Naive B cell (primary cell): Measurements from ENCODE around the gene PRKCA. TPM values are rescaled to one million over a fixed set of nuclear protein-coding genes. Genes with fewer than 3 reads are reported as not detected.
A peak's percentile ranks its signal among the peaks of the same experiment; 100 is the strongest.
"Not testable (repeated sequence)": the region's sequence is repeated elsewhere in the genome, so short reads cannot be mapped to it uniquely, and the experiment has no call there.

ENCODE experiments used
- ATAC-seq, 2 donors: fragments of 150-1000 bp; cut with Tn5 transposase; 2 replicates each; pipeline ENCODE4 v1.10.0; 2021; ENCODE audit warnings: low read depth in 2 of 2, mild to moderate bottlenecking in 2 of 2, moderate library complexity in 2 of 2
- DNase-seq: peaks from one replicate; pipeline ENCODE4 v3.0.0; 2022
- H3K27ac Mint-ChIP-seq, 6 donors: one replicate each; pipeline ENCODE4 v1.8.0; 2020 to 2022; ENCODE audit warnings: mild to moderate bottlenecking in 6 of 6, mixed read lengths in 6 of 6, moderate library complexity in 5 of 6, inconsistent platforms in 2 of 6
- H3K27me3 Mint-ChIP-seq, 3 donors: one replicate each; pipeline ENCODE4 v1.8.0; 2021 to 2022; ENCODE audit warnings: mixed read lengths in 3 of 3, mild to moderate bottlenecking in 1 of 3
- H3K36me3 Mint-ChIP-seq, 2 donors: one replicate each; pipeline ENCODE4 v1.8.0; 2020 to 2022; ENCODE audit warnings: mixed read lengths in 2 of 2, inconsistent platforms in 1 of 2, mild to moderate bottlenecking in 1 of 2
- H3K4me1 Mint-ChIP-seq, 3 donors: one replicate each; pipeline ENCODE4 v1.8.0; 2020 to 2022; ENCODE audit warnings: mixed read lengths in 3 of 3, inconsistent platforms in 1 of 3, mild to moderate bottlenecking in 1 of 3, moderate library complexity in 1 of 3
- H3K4me3 Mint-ChIP-seq, 8 donors: one replicate each; pipeline ENCODE4 v1.8.0; 2020 to 2022; ENCODE audit warnings: mild to moderate bottlenecking in 8 of 8, mixed read lengths in 8 of 8, moderate library complexity in 8 of 8, inconsistent platforms in 2 of 8
- H3K9me3 Mint-ChIP-seq, 7 donors: one replicate each; pipeline ENCODE4 v1.8.0; 2020 to 2022; ENCODE audit warnings: mixed read lengths in 7 of 7, mild to moderate bottlenecking in 5 of 7, inconsistent platforms in 2 of 7, moderate library complexity in 1 of 7
- polyA plus RNA-seq, 6 donors: library from polyadenylated mRNA; unstranded; fragments of 300-500 nt; fragmentation: Illumina TruSeq; gene quantifications; one replicate each; pipeline ENCODE4 v1.2.3, GENCODE V29; 2021; ENCODE audit warnings: low read depth in 6 of 6

PRKCA gene
- polyA plus RNA-seq, 6 donors from 2014 or later, result 0.03 to 0.06 TPM; not detected in 4

DNA sequence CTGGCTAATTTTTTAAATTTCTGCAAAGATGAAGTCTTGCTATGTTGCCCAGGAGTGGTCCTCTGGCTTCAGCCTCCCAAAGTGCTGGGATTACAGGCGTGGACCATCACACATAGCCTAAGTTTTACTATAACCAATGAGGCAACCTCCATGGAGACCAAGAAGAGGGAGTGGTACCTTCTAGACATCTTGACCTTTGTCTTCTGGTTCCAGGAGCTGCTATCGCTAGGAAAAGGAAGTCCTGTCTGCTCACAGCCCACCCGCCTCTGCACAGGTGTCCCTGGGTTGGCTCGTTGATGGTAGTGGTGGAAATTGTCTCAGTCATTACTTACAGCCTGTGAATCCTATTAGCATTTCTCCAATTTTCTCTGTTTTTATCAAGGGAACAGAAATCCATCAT, 169.7 kb downstream of the PRKCA start:
- Mint-ChIP-seq H3K4me3 (no peak overlapping the region), H3K36me3 (no peaks in the 10 kb centered on the region), H3K4me1 (peaks cover 8 to 12% (median 9%) of the 10 kb centered on the region in 3 donors), H3K9me3 (no peaks in the 10 kb centered on the region), H3K27ac (no peak overlapping the region), H3K27me3 (peaks cover 0 to 9% (median under 1%) of the 10 kb centered on the region in 3 donors)
- DNase-seq (no peak), ATAC-seq (no peak)

DNA sequence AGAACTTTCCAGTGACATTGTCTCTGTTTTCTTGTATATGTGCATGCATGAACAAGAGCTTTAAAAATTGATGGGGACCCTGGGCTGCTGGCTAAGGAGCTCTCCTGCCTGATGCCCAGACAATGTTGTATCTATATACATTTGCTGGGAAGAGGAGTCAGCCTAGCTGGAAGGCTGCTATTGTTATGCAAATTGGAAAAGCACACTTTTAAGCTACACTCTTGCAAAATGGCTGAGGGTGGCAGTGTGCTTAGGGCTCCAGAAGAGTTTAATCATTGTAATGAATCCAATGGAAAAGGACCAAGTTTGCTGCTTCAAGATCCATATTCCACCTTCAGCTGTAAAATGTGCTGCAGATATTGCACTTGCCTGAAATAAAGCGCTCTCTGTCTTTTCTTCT, 171.8 kb downstream of the PRKCA start:
- Mint-ChIP-seq H3K27me3 (peaks cover 0 to 9% (median 6%) of the 10 kb centered on the region in 3 donors), H3K9me3 (peaks cover 0 to 7% (median 0%) of the 10 kb centered on the region in 7 donors), H3K36me3 (no peaks in the 10 kb centered on the region), H3K27ac (peak overlapping the region in 1 of 6 donors; percentile 33), H3K4me1 (peaks cover 0 to under 1% (median 0%) of the 10 kb centered on the region in 3 donors), H3K4me3 (peak overlapping the region in 1 of 8 donors; percentile 12)
- ATAC-seq (no peak), DNase-seq (no peak)

DNA sequence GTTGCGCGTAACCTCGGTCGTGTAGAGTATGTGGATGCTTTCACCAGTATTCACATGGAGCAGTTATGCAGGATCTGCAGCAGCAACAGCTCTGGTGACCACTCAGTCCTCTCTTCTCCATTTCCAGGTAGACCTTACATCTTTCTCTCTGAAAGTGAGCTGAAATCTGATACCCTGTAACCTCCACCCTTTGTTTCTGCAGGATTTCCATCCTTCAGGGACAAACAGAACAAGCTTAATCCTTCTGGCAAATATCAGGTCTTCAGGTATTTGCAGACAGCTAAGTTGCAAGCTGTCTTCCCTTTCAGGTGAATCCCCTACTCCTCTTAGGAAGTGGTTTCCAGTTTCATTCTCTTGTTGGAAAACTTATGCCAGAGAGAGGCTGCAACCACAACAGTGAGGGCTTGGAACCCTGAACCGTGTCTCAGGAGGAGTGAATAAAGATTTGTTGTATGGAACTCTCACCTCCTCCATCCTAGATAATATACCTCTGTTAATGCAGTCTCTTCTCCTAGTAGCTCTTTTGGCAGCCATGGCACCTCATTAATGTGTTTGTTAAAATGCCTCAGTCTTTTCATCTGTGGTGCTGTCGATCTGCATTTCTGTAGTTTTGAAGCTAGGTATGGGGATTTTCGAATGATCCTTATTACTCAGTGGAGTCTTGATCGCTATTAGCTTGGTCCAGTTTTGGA, 172.5 kb downstream of the PRKCA start:
- DNase-seq (no peak), ATAC-seq (no peak)
- Mint-ChIP-seq H3K9me3 (peaks cover 0 to 12% (median 3%) of the 10 kb centered on the region in 7 donors), H3K36me3 (no peaks in the 10 kb centered on the region), H3K4me3 (no peak overlapping the region), H3K27ac (no peak overlapping the region), H3K27me3 (peaks cover 0 to 9% (median 6%) of the 10 kb centered on the region in 3 donors), H3K4me1 (no peaks in the 10 kb centered on the region)

DNA sequence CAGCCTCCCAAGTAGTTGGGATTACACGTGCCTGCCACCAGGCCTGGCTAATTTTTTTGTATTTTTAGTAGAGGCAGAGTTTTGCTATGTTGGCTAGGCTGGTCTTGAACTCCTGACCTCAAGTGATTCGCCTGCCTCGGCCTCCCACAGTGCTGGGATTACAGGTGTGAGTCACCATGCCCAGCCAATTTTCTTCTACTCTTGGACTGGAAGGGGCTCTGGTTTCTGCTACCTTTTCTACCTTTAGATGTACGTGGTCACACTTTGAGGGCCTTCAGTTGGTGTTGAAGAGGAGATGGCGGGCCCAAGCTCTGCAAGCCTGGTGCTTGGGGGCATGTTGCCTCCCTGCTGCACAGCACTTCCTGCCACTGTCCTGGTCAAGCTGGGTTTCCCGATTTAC, 173.6 kb downstream of the PRKCA start:
- peaks cover 0 to 12% (median 3%) of the 10 kb centered on the region in 7 donors for H3K9me3 Mint-ChIP-seq
- H3K27me3 Mint-ChIP-seq, result peaks cover 0 to 9% (median 6%) of the 10 kb centered on the region in 3 donors
- no peaks in the 10 kb centered on the region for H3K36me3 Mint-ChIP-seq
- H3K27ac Mint-ChIP-seq, result no peak overlapping the region
- no peak overlapping the region for H3K4me3 Mint-ChIP-seq
- ATAC-seq (no peak), DNase-seq (no peak)
- no peaks in the 10 kb centered on the region for H3K4me1 Mint-ChIP-seq

DNA sequence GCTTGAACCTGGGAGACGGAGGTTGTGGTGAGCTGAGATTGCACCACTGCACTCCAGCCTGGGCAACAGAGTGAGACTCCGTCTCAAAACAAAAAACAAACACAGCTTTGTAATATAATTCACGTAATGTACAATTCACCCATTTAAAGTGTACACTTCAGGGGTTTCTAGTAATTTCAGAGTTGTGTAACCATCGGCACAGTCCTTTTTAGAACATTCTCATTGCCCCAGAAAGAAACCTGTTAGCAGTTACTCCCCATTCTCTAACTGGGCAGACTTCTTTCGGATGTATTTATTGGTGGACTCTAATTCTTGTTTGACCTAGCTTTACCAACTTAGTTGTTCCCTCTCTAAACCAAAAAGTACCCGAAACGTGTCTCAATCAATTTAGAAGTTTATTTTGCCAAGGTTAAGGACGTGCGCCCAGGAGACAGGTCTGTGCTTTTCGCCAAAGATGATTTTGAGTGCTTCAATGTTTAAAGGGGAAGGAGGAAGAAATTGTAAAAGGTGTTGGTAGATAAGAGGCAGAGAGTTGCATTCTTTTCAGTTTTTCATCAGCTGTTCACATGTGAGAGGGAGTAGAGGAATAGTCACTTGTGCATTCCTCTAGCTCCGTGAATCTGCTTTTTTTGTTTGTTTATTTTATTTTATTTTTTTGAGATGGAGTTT, 175.3 kb downstream of the PRKCA start:
- DNase-seq, result no peak
- peaks cover 0 to 9% (median 6%) of the 10 kb centered on the region in 3 donors for H3K27me3 Mint-ChIP-seq
- peaks cover 0 to 12% (median 3%) of the 10 kb centered on the region in 7 donors for H3K9me3 Mint-ChIP-seq
- no peaks in the 10 kb centered on the region for H3K36me3 Mint-ChIP-seq
- H3K4me3 Mint-ChIP-seq, result no peak overlapping the region
- H3K4me1 Mint-ChIP-seq, result no peaks in the 10 kb centered on the region
- no peak for ATAC-seq
- H3K27ac Mint-ChIP-seq, result no peak overlapping the region

DNA sequence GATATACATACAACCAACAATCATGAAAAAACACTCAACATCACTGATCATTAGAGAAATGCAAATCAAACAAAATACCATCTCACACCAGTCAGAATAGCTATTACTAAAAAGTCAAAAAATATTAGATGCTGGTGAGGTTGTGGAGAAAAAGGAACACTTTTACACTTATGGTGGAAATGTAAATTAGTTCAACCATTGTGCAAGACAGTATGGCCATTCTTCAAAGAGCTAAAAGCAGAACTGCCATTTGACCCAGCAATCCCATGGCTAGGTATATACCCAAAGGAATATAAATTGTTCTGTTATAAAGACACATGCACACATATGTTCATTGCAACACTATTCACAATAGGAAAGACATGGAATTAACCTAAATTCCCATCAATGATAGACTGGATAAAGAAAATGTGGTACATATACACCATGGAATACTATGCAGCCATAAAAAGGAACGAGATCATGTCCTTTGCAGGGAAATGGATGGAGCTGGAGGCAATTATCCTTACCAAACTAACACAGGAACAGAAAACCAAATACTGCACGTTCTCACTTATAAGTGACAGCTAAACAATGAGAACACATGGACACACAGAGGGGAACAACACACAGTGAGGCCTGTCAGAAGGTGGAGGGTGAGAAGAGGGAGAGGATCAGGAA, 176.9 kb downstream of the PRKCA start:
- H3K27me3 Mint-ChIP-seq, H3K27ac Mint-ChIP-seq, ATAC-seq, H3K4me1 Mint-ChIP-seq, H3K36me3 Mint-ChIP-seq, DNase-seq, H3K4me3 Mint-ChIP-seq: not testable (repeated sequence)
- peaks cover 0 to 12% (median 3%) of the 10 kb centered on the region in 7 donors for H3K9me3 Mint-ChIP-seq

DNA sequence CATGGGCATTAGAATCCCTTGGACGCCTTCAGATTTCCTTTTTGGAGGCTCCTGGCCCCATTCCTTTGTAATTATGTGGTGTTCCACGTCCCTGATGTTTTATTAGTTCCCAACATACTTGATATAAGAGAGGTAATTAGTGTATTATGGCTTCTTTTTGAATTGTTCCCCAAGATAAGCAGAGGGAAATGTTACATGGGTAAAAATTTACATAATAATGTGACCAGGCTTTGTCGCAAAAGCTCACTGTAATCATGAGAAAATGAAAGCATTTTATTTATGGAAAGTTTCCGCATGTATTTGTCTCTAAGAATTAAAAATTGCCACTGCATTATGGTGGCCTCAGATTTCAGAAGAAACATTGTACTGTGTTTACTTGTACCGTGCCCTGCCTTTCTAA, 177.8 kb downstream of the PRKCA start:
- Mint-ChIP-seq H3K27me3 (peaks cover 0 to 6% (median 0%) of the 10 kb centered on the region in 3 donors), H3K4me3 (no peak overlapping the region), H3K36me3 (no peaks in the 10 kb centered on the region), H3K27ac (no peak overlapping the region), H3K9me3 (peaks cover 0 to 12% (median 3%) of the 10 kb centered on the region in 7 donors), H3K4me1 (no peaks in the 10 kb centered on the region)
- no peak for DNase-seq
- no peak for ATAC-seq

DNA sequence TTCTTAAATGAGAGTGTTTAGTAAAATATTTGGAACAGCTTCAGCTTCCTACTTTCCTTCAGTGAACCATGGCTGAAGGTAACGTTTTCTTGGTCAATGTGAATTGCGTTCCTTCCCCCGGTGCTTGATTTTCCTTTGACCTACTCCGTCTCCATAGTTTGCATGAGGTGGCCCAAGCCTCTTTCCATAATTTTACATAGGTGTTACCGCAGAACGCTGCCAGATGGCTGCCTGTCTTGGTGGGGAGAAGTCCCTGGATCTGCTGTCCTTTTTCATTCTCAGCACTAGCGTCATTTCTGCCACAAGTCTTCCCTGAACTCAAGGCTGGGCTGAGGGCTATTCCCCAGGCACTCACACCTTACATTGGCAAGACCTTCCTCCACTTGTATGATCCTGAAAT, 178.4 kb downstream of the PRKCA start:
- Mint-ChIP-seq H3K4me3 (no peak overlapping the region), H3K9me3 (peaks cover 0 to 12% (median 3%) of the 10 kb centered on the region in 7 donors), H3K27me3 (peaks cover 0 to 6% (median 0%) of the 10 kb centered on the region in 3 donors), H3K36me3 (no peaks in the 10 kb centered on the region), H3K27ac (peak overlapping the region in 1 of 6 donors; percentile 29), H3K4me1 (no peaks in the 10 kb centered on the region)
- DNase-seq, result no peak
- no peak for ATAC-seq

DNA sequence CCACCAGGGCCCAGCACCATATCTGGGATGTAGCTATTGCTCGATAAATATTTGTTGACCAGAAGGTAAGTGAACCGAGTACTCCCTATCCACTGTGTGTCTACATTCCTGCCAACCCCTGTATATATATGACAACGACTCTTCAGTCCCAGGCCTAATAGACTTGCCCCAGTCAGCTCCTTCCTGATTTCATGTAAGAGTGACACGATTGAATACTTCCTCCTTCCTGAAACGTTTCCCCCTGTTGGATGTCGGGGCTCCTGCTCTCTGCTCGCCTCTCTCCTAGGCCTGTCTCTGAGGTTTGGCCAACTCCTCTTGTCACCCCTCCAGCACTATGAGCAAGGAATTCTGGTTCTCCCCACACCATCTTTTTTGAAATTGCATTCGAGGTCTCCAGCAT, 178.9 kb downstream of the PRKCA start:
- Mint-ChIP-seq H3K36me3 (no peaks in the 10 kb centered on the region), H3K27ac (no peak overlapping the region), H3K4me3 (no peak overlapping the region), H3K27me3 (peaks cover 0 to 6% (median 0%) of the 10 kb centered on the region in 3 donors), H3K9me3 (peaks cover 0 to 12% (median 3%) of the 10 kb centered on the region in 7 donors), H3K4me1 (no peaks in the 10 kb centered on the region)
- ATAC-seq, result no peak
- no peak for DNase-seq

DNA sequence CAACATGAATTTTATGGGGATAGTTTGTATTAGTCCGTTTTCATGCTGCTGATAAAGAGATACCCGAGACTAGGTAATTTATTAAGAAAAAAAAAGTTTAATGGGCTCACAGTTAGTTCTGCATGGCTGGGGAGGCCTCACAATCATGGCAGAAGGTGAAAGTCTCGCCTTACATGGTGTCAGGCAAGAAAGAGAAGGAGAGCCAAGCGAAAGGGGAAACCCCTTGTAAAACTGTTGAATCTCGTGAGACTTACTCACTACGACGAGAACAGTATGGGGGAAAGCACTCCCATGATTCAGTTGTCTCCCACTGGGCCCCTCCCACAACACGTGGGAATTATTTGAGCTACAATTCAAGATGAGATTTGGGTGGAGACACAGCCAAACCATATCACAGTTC, 181.5 kb downstream of the PRKCA start:
- peaks cover 0 to 15% (median 5%) of the 10 kb centered on the region in 3 donors for H3K27me3 Mint-ChIP-seq
- H3K4me3 Mint-ChIP-seq, result no peak overlapping the region
- no peak overlapping the region for H3K27ac Mint-ChIP-seq
- no peaks in the 10 kb centered on the region for H3K36me3 Mint-ChIP-seq
- no peak for DNase-seq
- no peak for ATAC-seq
- no peaks in the 10 kb centered on the region for H3K4me1 Mint-ChIP-seq
- peaks cover 0 to 9% (median 3%) of the 10 kb centered on the region in 7 donors for H3K9me3 Mint-ChIP-seq

DNA sequence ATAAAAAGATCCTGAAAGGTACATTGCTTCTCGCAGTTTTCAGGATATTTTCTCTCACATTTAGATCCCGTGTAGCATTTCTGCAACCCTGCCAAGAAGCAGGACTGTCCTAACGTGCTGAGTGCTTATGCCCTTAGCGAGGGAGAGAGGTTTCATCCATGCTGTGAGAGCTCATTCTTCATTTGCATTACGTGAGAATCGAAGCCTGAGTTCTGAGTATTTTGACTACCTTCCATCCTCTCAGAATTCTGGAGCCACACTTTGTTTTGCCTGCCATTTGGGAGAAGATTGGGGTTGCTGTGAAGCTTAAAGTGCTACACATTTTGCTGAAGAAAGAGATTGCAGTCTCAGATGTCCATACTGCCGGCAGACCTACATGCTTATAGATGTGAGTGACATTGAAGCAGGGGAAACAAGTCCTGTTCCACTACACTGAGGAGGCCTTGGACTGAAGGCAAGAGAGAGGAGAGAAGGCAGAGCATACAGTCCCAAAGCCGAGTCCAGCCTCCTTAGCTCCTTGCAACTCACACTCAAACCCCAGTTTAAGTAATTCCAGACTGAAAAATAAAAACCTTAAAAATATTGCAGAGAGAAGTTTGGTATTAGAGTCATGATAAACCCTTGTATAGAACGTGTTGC, 183.0 kb downstream of the PRKCA start:
- Mint-ChIP-seq H3K36me3 (no peaks in the 10 kb centered on the region), H3K4me3 (peak overlapping the region in 1 of 8 donors; percentile 16), H3K4me1 (no peaks in the 10 kb centered on the region), H3K9me3 (no peaks in the 10 kb centered on the region), H3K27me3 (peaks cover 0 to 22% (median 11%) of the 10 kb centered on the region in 3 donors), H3K27ac (no peak overlapping the region)
- DNase-seq (no peak), ATAC-seq (no peak)

DNA sequence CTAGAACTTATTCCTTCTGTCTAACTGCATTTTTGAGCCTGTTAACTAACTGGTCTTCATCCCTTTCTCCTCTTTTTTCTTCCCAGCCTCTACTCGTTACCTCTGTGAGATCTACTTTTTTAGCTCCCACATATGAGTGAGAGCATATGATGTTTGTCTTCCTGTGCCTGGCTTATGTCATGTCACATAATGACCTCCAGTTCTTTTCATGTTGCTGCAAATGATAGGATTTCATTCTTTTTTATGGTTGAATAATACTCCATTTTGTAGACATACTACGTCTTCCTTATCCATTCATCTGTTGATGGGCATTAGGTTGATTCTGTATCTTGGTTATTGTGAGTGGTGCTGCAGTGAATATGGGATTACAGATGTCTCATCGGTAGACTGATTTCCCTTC, 184.7 kb downstream of the PRKCA start:
- Mint-ChIP-seq H3K4me1 (no peaks in the 10 kb centered on the region), H3K27ac (no peak overlapping the region), H3K9me3 (no peaks in the 10 kb centered on the region), H3K36me3 (no peaks in the 10 kb centered on the region), H3K4me3 (no peak overlapping the region), H3K27me3 (peaks cover 3 to 34% (median 15%) of the 10 kb centered on the region in 3 donors)
- ATAC-seq, result no peak
- no peak for DNase-seq

DNA sequence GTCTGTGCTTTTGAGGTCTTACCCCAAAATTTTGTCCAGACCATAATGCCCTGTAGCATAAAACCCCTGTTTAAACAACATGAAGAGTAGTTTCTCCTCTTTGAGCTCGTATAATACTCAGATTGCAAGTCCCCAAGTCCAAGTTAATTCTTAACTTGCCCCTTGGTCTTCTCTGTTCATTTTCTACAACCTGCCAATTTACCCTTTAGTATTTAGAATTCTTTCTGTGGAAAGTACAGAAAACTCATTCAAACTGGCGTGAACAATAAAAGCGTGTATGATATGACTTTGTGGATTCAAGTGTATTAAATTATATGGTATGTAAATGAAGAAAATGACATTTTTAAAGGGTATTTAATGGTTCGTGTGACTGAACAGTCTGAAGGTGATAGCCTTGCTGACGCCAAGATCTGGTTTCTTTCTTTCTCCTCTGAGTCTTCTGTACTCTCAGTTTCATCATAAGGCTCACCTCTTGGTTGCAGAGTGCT, 185.6 kb downstream of the PRKCA start:
- H3K4me1 Mint-ChIP-seq, result no peaks in the 10 kb centered on the region
- no peak overlapping the region for H3K4me3 Mint-ChIP-seq
- peaks cover 6 to 36% (median 15%) of the 10 kb centered on the region in 3 donors for H3K27me3 Mint-ChIP-seq
- no peak for ATAC-seq
- H3K9me3 Mint-ChIP-seq, result no peaks in the 10 kb centered on the region
- H3K36me3 Mint-ChIP-seq, result no peaks in the 10 kb centered on the region
- DNase-seq, result no peak
- H3K27ac Mint-ChIP-seq, result no peak overlapping the region
